Suprapubic skin (tissue), 4 donors: Measurements from ENCODE around the gene TREML4. TPM values are rescaled to one million over a fixed set of nuclear protein-coding genes. Genes with fewer than 3 reads are reported as not detected.

Experiments used
- DNase-seq, 2 donors: peaks; one replicate each; pipeline ENCODE4 v3.0.0-alpha.2; 2019; ENCODE audit warnings: low spot score in 2 of 2
- H3K27ac ChIP-seq: fragments of 200-600 bp; sonication (generic); one replicate; pipeline ENCODE4 v1.5.1; 2019
- H3K27me3 ChIP-seq: fragments of 200-600 bp; sonication (generic); one replicate; pipeline ENCODE4 v1.5.1; 2019
- H3K36me3 ChIP-seq: fragments of 200-600 bp; sonication (generic); one replicate; pipeline ENCODE4 v1.5.1; 2019
- H3K4me1 ChIP-seq: fragments of 200-600 bp; sonication (generic); one replicate; pipeline ENCODE4 v1.5.1; 2019
- H3K4me3 ChIP-seq: fragments of 200-600 bp; sonication (generic); one replicate; pipeline ENCODE4 v1.5.1; 2019; ENCODE audit warnings: mild to moderate bottlenecking
- H3K9me3 ChIP-seq: fragments of 200-600 bp; sonication (generic); one replicate; pipeline ENCODE4 v1.5.1; 2019
- EP300 ChIP-seq: sonication (generic); formaldehyde crosslinking; IDR thresholded peaks from one replicate; pipeline ENCODE4 v1.6.1; 2017; ENCODE audit warnings: antibody characterized with exemption
- POLR2A ChIP-seq, 2 donors: fragments of 450-650 bp; IDR thresholded peaks; one replicate each; pipeline ENCODE4 v1.6.1; 2017; ENCODE audit warnings: antibody characterized with exemption in 2 of 2, mild to moderate bottlenecking in 2 of 2, moderate library complexity in 2 of 2
- POLR2AphosphoS5 ChIP-seq, 3 donors: sonication (generic); formaldehyde crosslinking; IDR thresholded peaks; one replicate each; pipeline ENCODE4 v1.6.1; 2017; ENCODE audit warnings: antibody characterized with exemption in 3 of 3
- WGBS: methylation state at CpG from one replicate; pipeline ENCODE4 v1.1.5; 2018; 5-methylcytosine and 5-hydroxymethylcytosine counted together
- total RNA-seq, 4 donors: library from RNA; depleted of rRNA; stranded (reverse); fragments of >200 nt; gene quantifications; one replicate each; pipeline ENCODE4 v1.1.0, GENCODE V29; 2016
- TF ChIP-seq, protein P1 (sequence below), 2 donors: fragments of 200-600 bp in 1 of 2; fragments of 450-650 bp in 1 of 2; sonication (generic) in 1 of 2; IDR thresholded peaks; one replicate each; pipeline ENCODE4 v1.5.1; 2016 to 2019; ENCODE audit warnings: antibody characterized with exemption in 2 of 2, mild to moderate bottlenecking in 1 of 2, moderate library complexity in 1 of 2

Gene TREML4
- total RNA-seq, 4 donors from 2014 or later = not detected

GRCh38 chr6:41222045-41222444, 6.1 kb upstream of the TREML4 start:
- no peak overlapping the region for H3K27ac ChIP-seq
- H3K9me3 ChIP-seq = peaks cover 4% of the 10 kb centered on the region
- H3K27me3 ChIP-seq = peaks cover 12% of the 10 kb centered on the region
- no peak overlapping the region for H3K4me3 ChIP-seq
- no peaks in the 10 kb centered on the region for H3K4me1 ChIP-seq
- 58% methylated on average over 4 of the region's 4 CpGs for WGBS
- no peaks in the 10 kb centered on the region for H3K36me3 ChIP-seq
- TF ChIP-seq, protein P1, sequence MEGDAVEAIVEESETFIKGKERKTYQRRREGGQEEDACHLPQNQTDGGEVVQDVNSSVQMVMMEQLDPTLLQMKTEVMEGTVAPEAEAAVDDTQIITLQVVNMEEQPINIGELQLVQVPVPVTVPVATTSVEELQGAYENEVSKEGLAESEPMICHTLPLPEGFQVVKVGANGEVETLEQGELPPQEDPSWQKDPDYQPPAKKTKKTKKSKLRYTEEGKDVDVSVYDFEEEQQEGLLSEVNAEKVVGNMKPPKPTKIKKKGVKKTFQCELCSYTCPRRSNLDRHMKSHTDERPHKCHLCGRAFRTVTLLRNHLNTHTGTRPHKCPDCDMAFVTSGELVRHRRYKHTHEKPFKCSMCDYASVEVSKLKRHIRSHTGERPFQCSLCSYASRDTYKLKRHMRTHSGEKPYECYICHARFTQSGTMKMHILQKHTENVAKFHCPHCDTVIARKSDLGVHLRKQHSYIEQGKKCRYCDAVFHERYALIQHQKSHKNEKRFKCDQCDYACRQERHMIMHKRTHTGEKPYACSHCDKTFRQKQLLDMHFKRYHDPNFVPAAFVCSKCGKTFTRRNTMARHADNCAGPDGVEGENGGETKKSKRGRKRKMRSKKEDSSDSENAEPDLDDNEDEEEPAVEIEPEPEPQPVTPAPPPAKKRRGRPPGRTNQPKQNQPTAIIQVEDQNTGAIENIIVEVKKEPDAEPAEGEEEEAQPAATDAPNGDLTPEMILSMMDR (IDR thresholded peaks at IDR 0.05) = no peak
- TF ChIP-seq POLR2A (IDR thresholded peaks at IDR 0.05) (no peak), POLR2AphosphoS5 (IDR thresholded peaks at IDR 0.05) (no peak), EP300 (no peak)
- DNase-seq = no peak

GRCh38 chr6:41222513-41222912, 5.6 kb upstream of the TREML4 start:
- Histone ChIP-seq H3K27ac (no peak overlapping the region), H3K27me3 (peaks cover 15% of the 10 kb centered on the region), H3K36me3 (no peaks in the 10 kb centered on the region), H3K4me1 (no peaks in the 10 kb centered on the region), H3K9me3 (peaks cover 4% of the 10 kb centered on the region), H3K4me3 (no peak overlapping the region)
- DNase-seq = no peak
- WGBS = 69% methylated on average over 5 of the region's 5 CpGs
- TF ChIP-seq POLR2A (IDR thresholded peaks at IDR 0.05) = no peak
- TF ChIP-seq, protein P1 (IDR thresholded peaks at IDR 0.05) = no peak
- no peak for TF ChIP-seq EP300
- TF ChIP-seq POLR2AphosphoS5 (IDR thresholded peaks at IDR 0.05) = no peak

- no peaks in the 10 kb centered on the region for H3K36me3 ChIP-seq
- no peak for DNase-seq
- peaks cover 27% of the 10 kb centered on the region for H3K27me3 ChIP-seq
- peaks cover 4% of the 10 kb centered on the region for H3K9me3 ChIP-seq
- no peaks in the 10 kb centered on the region for H3K4me1 ChIP-seq
- H3K4me3 ChIP-seq = no peak overlapping the region
- no peak overlapping the region for H3K27ac ChIP-seq
- WGBS = 86% methylated on average over 1 of the region's 1 CpG
- no peak for TF ChIP-seq POLR2A (IDR thresholded peaks at IDR 0.05)
- no peak for TF ChIP-seq POLR2AphosphoS5 (IDR thresholded peaks at IDR 0.05)
- TF ChIP-seq, protein P1 (IDR thresholded peaks at IDR 0.05) = no peak
- no peak for TF ChIP-seq EP300
These were observed 3.3 kb upstream of the TREML4 start for GRCh38 chr6:41224800-41225199.

GRCh38 chr6:41226752-41227151, 1.4 kb upstream of the TREML4 start:
- Histone ChIP-seq H3K27me3 (peaks cover 33% of the 10 kb centered on the region), H3K4me1 (no peaks in the 10 kb centered on the region), H3K4me3 (no peak overlapping the region), H3K9me3 (no peaks in the 10 kb centered on the region), H3K36me3 (no peaks in the 10 kb centered on the region), H3K27ac (no peak overlapping the region)
- DNase-seq = no peak
- 36% methylated on average over 3 of the region's 3 CpGs for WGBS
- TF ChIP-seq POLR2AphosphoS5 (IDR thresholded peaks at IDR 0.05) (no peak), EP300 (no peak), POLR2A (IDR thresholded peaks at IDR 0.05) (no peak)
- TF ChIP-seq, protein P1 (IDR thresholded peaks at IDR 0.05) = no peak

DNA sequence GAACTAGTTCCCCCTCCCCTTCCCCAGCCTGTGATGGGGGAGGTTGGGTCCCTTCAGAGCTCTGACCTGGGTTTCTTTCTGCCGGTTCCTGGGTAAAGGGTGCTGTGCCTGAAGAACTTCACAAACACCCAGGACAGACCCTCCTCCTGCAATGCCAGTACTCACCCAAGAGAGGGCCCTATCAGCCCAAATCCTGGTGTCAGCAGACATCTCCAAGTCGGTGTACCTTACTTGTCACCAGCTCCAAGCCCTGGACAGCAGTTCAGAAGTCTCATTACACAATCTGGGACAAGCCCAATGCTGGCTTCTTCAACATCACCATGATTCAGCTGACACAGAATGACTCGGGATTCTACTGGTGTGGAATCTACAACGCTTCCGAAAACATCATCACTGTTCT, 467 bp downstream of the TREML4 start:
- Histone ChIP-seq H3K4me1 (no peaks in the 10 kb centered on the region), H3K9me3 (no peaks in the 10 kb centered on the region), H3K27ac (no peak overlapping the region), H3K27me3 (peaks cover 30% of the 10 kb centered on the region), H3K36me3 (no peaks in the 10 kb centered on the region), H3K4me3 (no peak overlapping the region)
- 53% methylated on average over 5 of the region's 5 CpGs for WGBS
- TF ChIP-seq EP300 (no peak), POLR2A (IDR thresholded peaks at IDR 0.05) (no peak), POLR2AphosphoS5 (IDR thresholded peaks at IDR 0.05) (no peak)
- TF ChIP-seq, protein P1 (IDR thresholded peaks at IDR 0.05) = no peak
- no peak for DNase-seq
